22Rv1 (cell line): ENCODE results near the gene PLRG1.

Experiments
- CTCF ChIP-seq: fragments of 450-650 bp; IDR thresholded peaks from 2 replicates; pipeline ENCODE4 v1.5.1; 2017; ENCODE audit warnings: mild to moderate bottlenecking
- ZFX ChIP-seq: fragments of 450-650 bp; IDR thresholded peaks from 2 replicates; pipeline ENCODE4 v1.6.1; 2017; ENCODE audit warnings: antibody characterized with exemption, borderline replicate concordance

- no peak for TF ChIP-seq CTCF
- TF ChIP-seq ZFX = no peak
These were observed at the start of gene PLRG1 for GRCh38 chr4:154549894-154550790.
